GM12874 (cell line): ENCODE results near the gene PARP4.

ENCODE experiments used
- CTCF ChIP-seq: IDR thresholded peaks from 2 replicates; pipeline ENCODE4 v1.5.1; 2011; ENCODE audit warnings: low read depth, mild to moderate bottlenecking, control low read depth, low read length, moderate library complexity; ENCODE audit not compliant: insufficient read depth

Gene PARP4

GRCh38 chr13:24493356-24493755, 19.2 kb downstream of the PARP4 start:
- no peak for TF ChIP-seq CTCF

- no peak for TF ChIP-seq CTCF
Observed at GRCh38 chr13:24491845-24492244, 20.7 kb downstream of the PARP4 start.

DNA sequence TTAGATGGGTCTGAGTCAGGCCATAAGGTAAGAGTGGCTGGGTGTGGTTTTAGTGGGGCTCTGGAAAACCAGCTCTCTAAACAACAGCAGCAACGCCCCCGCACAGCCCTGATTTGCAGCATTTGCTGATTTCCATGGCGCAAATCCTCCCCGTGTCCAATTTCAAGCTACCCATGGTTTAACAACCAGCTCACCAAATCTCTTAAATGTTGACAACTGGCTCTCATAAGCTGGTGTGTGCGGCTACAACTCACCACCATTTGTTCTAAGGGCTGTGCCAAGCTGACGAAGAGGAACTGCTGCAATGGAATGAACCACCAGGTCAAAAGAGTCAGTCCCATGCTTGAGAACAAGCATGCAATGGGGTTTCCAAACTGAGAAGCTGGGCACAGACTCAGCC, 22.9 kb downstream of the PARP4 start:
- no peak for TF ChIP-seq CTCF

- no peak for TF ChIP-seq CTCF
Observed at GRCh38 chr13:24473686-24474085, 38.9 kb downstream of the PARP4 start.

DNA sequence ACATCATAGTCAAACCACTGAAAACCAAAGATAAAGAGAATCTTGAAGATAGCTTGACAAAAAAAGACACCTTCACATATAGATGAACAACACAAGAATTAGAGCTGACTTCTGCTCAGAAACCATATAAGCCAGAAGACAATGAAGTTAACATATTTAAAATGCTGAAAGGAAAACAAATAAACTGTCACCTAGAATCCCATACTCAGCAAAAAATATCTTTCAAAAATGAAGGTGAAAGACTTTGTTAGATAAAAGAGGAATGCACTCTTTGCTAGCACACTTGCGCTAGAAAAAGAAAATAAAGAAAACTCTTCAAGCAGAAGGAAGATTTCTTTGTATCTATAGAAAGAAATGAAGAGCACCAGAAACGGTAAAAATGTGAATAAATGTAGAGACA, 49.5 kb downstream of the PARP4 start:
- no peak for TF ChIP-seq CTCF

GRCh38 chr13:24460256-24460655, 52.3 kb downstream of the PARP4 start:
- no peak for TF ChIP-seq CTCF

DNA sequence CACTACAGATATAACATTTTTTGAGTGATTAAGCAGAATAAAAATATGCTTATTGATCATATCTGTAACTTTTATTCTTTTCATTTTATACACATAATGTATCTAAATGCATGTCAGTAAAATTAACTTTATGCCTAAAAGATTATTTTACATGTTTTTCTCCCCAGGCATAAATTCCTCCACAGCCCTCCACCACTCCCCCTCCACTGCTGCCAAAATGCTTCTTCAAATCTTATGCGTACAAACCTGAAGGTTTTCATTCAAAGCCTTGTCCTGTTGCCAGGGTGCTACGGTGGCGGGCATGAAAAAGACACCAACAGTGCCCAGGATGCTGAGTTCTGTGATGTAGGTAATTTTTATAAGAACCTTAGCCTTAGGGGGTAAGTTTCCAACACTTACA, 52.9 kb downstream of the PARP4 start:
- TF ChIP-seq CTCF: no peak

- TF ChIP-seq CTCF: no peak
Observed at GRCh38 chr13:24459234-24459633, 53.3 kb downstream of the PARP4 start.
